ENCODE measurements around the gene RAB25. TPM values are rescaled to one million over a fixed set of nuclear protein-coding genes. Genes with fewer than 3 reads are reported as not detected.

RAB25 gene
- total and polyA plus RNA-seq, 8 donors: 36.7 to 267 (median 192) TPM

GRCh38 chr1:156111355-156111962 is 50.5 kb downstream of the RAB25 start:
- Histone ChIP-seq H3K27me3 (no peaks in the 10 kb centered on the region), H3K4me1 (peaks cover 18 to 61% (median 31%) of the 10 kb centered on the region in 4 donors), H3K36me3 (no peaks in the 10 kb centered on the region), H3K27ac (peak overlapping the region in 3 of 5 donors; percentile 91 to 99 (median 97)), H3K9me3 (no peaks in the 10 kb centered on the region), H3K4me3 (no peak overlapping the region)
- intact Hi-C loops (cut with DNase I; ENCODE audit: low total_unique reads): no loop called here
- DNase-seq: no peak
- WGBS, 5 donors: 70 to 86% (median 73%) methylated on average over 4 of the region's 4 CpGs
- no peak for TF ChIP-seq POLR2A (IDR thresholded peaks at IDR 0.05)
- TF ChIP-seq, protein P1, sequence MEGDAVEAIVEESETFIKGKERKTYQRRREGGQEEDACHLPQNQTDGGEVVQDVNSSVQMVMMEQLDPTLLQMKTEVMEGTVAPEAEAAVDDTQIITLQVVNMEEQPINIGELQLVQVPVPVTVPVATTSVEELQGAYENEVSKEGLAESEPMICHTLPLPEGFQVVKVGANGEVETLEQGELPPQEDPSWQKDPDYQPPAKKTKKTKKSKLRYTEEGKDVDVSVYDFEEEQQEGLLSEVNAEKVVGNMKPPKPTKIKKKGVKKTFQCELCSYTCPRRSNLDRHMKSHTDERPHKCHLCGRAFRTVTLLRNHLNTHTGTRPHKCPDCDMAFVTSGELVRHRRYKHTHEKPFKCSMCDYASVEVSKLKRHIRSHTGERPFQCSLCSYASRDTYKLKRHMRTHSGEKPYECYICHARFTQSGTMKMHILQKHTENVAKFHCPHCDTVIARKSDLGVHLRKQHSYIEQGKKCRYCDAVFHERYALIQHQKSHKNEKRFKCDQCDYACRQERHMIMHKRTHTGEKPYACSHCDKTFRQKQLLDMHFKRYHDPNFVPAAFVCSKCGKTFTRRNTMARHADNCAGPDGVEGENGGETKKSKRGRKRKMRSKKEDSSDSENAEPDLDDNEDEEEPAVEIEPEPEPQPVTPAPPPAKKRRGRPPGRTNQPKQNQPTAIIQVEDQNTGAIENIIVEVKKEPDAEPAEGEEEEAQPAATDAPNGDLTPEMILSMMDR (IDR thresholded peaks at IDR 0.05): no peak
- no peak for TF ChIP-seq POLR2AphosphoS5 (IDR thresholded peaks at IDR 0.05)
- no peak for TF ChIP-seq EP300 (IDR thresholded peaks at IDR 0.05)

DNA sequence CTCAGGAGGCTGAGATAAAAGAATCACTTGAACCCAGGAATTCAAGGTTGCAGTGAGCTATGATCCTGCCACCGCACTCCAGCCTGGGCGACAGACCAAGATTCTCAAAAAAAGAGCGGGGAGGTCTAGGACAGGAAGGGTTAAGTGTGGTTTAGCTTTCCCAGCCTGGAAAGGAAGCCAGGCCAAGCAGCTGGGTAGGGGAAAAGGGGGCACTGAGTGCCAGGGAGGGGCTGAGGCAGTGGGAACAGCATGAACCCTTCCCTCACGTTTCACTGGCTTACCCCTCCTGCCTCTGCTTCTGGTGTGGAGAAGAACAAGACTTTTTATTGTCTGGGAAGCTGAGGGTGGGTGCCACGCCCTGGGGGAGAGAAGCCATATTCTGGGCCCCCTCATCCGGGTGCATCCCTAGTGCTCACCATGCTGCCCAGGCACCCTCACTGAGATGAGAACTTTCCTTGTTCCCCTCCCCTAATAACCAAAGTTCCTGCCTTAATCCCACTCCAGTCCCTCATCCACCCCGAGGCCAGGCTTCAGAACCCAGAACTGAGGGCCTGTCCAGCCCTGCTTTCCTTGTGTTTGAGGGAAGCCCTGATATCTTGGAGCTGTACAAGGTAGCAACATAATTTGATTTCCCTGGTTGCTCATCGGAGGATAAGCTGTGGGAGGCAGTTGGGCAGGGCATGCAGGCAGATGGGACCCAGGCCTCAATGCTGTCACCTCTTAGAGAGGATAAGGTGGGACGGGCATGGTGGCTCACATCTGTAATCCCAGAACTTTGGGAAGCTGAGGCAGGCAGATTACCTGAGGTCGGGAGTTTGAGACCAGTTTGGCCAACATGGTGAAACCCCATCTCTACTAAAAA is 51.5 kb downstream of the RAB25 start:
- DNase-seq: peak in 1 of 2 donors; percentile 15
- TF ChIP-seq POLR2AphosphoS5 (IDR thresholded peaks at IDR 0.05): no peak
- peak; percentile 42 for TF ChIP-seq EP300 (IDR thresholded peaks at IDR 0.05)

DNA sequence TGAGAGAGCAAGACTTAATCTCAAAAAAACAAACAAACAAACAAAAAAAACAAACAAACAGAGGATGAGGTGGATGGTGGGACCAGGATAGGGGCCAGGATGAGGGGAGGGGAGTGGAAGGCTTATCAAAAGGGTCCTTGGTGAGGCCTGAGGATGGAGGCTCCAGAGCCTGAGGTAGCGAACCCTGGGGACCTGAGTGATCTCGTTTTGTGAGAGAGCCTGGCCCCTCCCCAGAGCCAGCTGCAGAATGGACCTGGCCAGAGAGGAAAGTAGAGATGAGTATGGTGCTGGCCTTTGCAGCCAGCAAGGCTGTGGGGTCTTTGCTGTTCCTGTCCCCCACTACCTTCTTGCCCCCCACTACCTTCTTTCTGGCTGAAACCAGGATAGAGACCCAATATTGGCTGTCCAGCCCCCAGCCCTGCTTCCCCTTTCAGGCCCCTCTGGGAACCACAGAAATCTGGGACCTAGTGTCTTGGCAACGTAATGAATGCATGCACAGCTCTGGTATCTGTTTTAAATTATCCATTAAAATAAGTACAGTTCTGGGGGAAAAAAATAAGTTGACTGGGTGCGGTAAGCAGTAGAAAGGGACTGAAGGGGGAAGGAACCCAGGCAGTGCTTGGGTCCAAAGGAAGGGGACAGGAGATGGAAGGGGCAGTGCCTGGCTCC is 52.5 kb downstream of the RAB25 start:
- Histone ChIP-seq H3K9me3 (no peaks in the 10 kb centered on the region), H3K27me3 (no peaks in the 10 kb centered on the region), H3K4me1 (peaks cover 30 to 63% (median 39%) of the 10 kb centered on the region in 4 donors), H3K4me3 (no peak overlapping the region), H3K27ac (peak overlapping the region; percentile 91 to 99 (median 93)), H3K36me3 (peaks cover 0 to 4% (median 0%) of the 10 kb centered on the region in 4 donors)
- TF ChIP-seq, protein P1 (IDR thresholded peaks at IDR 0.05): no peak
- TF ChIP-seq POLR2A (IDR thresholded peaks at IDR 0.05): no peak
- peak in 1 of 2 donors; percentile 54 for DNase-seq
- intact Hi-C loops (cut with DNase I; ENCODE audit: low total_unique reads): no loop called here
- 46 to 66% (median 57%) methylated on average over 4 of the region's 4 CpGs for WGBS, 5 donors

More for the DNA sequence above, 51.5 kb downstream of the RAB25 start:
- 62 to 72% (median 65%) methylated on average over 10 of the region's 10 CpGs for WGBS, 5 donors
- Histone ChIP-seq H3K27me3 (no peaks in the 10 kb centered on the region), H3K9me3 (no peaks in the 10 kb centered on the region), H3K4me1 (peaks cover 21 to 61% (median 32%) of the 10 kb centered on the region in 4 donors), H3K27ac (peak overlapping the region; percentile 13 to 99 (median 93)), H3K4me3 (no peak overlapping the region), H3K36me3 (peaks cover 0 to 3% (median 0%) of the 10 kb centered on the region in 4 donors)
- intact Hi-C loops (cut with DNase I; ENCODE audit: low total_unique reads): no loop called here

- intact Hi-C loops (cut with DNase I; ENCODE audit: low total_unique reads): no loop called here
These were observed 53.4 kb downstream of the RAB25 start, which contains the start of gene LMNA for GRCh38 chr1:156114101-156114918. LMNA (plus strand) TSS chr1:156114711; CDS start chr1:156114919, 208 bp downstream.

More at GRCh38 chr1:156114101-156114918, 53.4 kb downstream of the RAB25 start, which contains the start of gene LMNA:
- WGBS, 5 donors: 1 to 2% (median 1%) methylated on average over 10 to 37 of the region's 37 CpGs
- peak; percentile 94 to 96 for DNase-seq
- TF ChIP-seq EP300 (IDR thresholded peaks at IDR 0.05): no peak
- peak; percentile 98 to 99 (median 99) for TF ChIP-seq POLR2AphosphoS5 (IDR thresholded peaks at IDR 0.05)
- TF ChIP-seq, protein P1 (IDR thresholded peaks at IDR 0.05): peak in 1 of 7 experiments; percentile 10
- peak in 2 of 4 donors; percentile 92 to 93 for TF ChIP-seq POLR2A (IDR thresholded peaks at IDR 0.05)
- no peaks in the 10 kb centered on the region for H3K9me3 ChIP-seq
- peak within 1 kb of the TSS; percentile 72 to 100 (median 93) for H3K4me3 ChIP-seq
- no peaks in the 10 kb centered on the region for H3K27me3 ChIP-seq
- H3K36me3 ChIP-seq: peaks cover 0 to 9% (median 0%) of the 10 kb centered on the region in 4 donors
- H3K27ac ChIP-seq: peak within 1 kb of the TSS; percentile 91 to 99 (median 93)
- H3K4me1 ChIP-seq: peaks cover 38 to 72% (median 47%) of the 10 kb centered on the region in 4 donors
